DND-41 (cell line): ENCODE measurements around the gene SNRNP70.

Experiments used
- EZH2 ChIP-seq: IDR thresholded peaks from 3 replicates; pipeline ENCODE4 v1.6.1; 2012; ENCODE audit warnings: borderline replicate concordance, low read depth, mild to moderate bottlenecking, moderate library complexity, low read length, inconsistent platforms; ENCODE audit not compliant: severe bottlenecking
- TF ChIP-seq, protein P1 (sequence below): IDR thresholded peaks from 2 replicates; pipeline ENCODE4 v1.5.1; 2012; ENCODE audit warnings: borderline replicate concordance, low read length, moderate library complexity, mild to moderate bottlenecking; ENCODE audit not compliant: poor library complexity, severe bottlenecking; ENCODE audit errors: extremely low read depth

DNA sequence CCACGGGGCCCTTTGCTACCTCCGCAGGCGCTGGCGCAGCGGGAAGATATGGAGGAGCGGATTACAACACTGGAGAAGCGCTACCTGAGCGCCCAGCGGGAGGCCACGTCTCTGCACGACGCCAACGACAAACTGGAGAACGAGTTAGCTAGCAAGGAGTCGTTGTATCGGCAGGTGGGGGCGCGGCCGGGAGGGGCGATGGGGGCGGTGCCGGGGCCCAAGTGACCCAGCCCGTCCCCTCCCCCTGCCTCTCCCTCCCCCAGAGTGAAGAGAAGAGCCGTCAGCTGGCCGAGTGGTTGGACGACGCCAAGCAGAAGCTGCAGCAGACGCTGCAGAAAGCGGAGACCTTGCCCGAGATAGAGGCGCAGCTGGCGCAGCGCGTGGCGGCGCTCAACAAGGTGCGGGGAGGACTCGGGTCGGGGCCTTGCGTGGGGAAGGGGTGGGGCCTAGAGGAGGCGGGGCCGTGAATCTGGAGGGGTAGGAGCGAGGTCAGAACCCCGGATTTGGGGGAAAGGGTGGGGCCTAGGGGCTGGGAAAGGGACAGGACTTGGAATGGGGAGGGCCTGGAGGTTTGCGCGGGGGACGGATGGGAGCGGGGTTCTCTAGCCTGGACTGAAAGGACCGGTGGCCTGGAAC is 47.8 kb downstream of the SNRNP70 start:
- TF ChIP-seq, protein P1, sequence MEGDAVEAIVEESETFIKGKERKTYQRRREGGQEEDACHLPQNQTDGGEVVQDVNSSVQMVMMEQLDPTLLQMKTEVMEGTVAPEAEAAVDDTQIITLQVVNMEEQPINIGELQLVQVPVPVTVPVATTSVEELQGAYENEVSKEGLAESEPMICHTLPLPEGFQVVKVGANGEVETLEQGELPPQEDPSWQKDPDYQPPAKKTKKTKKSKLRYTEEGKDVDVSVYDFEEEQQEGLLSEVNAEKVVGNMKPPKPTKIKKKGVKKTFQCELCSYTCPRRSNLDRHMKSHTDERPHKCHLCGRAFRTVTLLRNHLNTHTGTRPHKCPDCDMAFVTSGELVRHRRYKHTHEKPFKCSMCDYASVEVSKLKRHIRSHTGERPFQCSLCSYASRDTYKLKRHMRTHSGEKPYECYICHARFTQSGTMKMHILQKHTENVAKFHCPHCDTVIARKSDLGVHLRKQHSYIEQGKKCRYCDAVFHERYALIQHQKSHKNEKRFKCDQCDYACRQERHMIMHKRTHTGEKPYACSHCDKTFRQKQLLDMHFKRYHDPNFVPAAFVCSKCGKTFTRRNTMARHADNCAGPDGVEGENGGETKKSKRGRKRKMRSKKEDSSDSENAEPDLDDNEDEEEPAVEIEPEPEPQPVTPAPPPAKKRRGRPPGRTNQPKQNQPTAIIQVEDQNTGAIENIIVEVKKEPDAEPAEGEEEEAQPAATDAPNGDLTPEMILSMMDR, result no peak
- no peak for TF ChIP-seq EZH2
